Neuronal stem cell (in vitro differentiated cells): ENCODE measurements around the gene SMIM36.

Source experiments
- DNase-seq: peaks from one replicate; pipeline ENCODE4 v3.0.0-alpha.2; 2013; ENCODE audit warnings: low spot score
- H2AFZ ChIP-seq: one replicate; pipeline ENCODE4 v1.6.1; 2013; ENCODE audit warnings: mild to moderate bottlenecking, low read length, inconsistent platforms
- H2AK5ac ChIP-seq: 2 replicates; pipeline ENCODE4 v1.6.1; 2013; ENCODE audit warnings: low read depth, mild to moderate bottlenecking, inconsistent platforms, low read length, moderate library complexity, mixed read lengths
- H2BK120ac ChIP-seq: 2 replicates; pipeline ENCODE4 v1.6.1; 2013; ENCODE audit warnings: low read depth, mild to moderate bottlenecking, inconsistent platforms, low read length, moderate library complexity, mixed read lengths
- H2BK12ac ChIP-seq: one replicate; pipeline ENCODE4 v1.6.1; 2013; ENCODE audit warnings: low read length, inconsistent platforms
- H2BK15ac ChIP-seq: 2 replicates; pipeline ENCODE4 v1.6.1; 2013; ENCODE audit warnings: mild to moderate bottlenecking, low read length, inconsistent platforms, mixed read lengths
- H2BK5ac ChIP-seq: one replicate; pipeline ENCODE4 v1.6.1; 2013; ENCODE audit warnings: inconsistent platforms, mild to moderate bottlenecking, low read length, moderate library complexity
- H3K14ac ChIP-seq: one replicate; pipeline ENCODE4 v1.6.1; 2013; ENCODE audit warnings: low read length, inconsistent platforms
- H3K18ac ChIP-seq: 2 replicates; pipeline ENCODE4 v1.6.1; 2013; ENCODE audit warnings: low read length, inconsistent platforms
- H3K23ac ChIP-seq: 2 replicates; pipeline ENCODE4 v1.6.1; 2013; ENCODE audit warnings: low read depth, mild to moderate bottlenecking, mixed read lengths, low read length, inconsistent platforms; ENCODE audit not compliant: poor library complexity
- H3K27ac ChIP-seq: replicated peaks from 3 replicates; pipeline ENCODE4 v1.5.1; 2013; ENCODE audit warnings: low read length, inconsistent platforms
- H3K27me3 ChIP-seq, 3 experiments: 2 replicates each; pipeline ENCODE4 v1.6.1; 2013; ENCODE audit warnings: low read length in 3 of 3, mild to moderate bottlenecking in 2 of 3, inconsistent platforms in 1 of 3, low read depth in 1 of 3, mixed read lengths in 1 of 3, moderate library complexity in 1 of 3; ENCODE audit not compliant: control insufficient read depth in 3 of 3, insufficient read depth in 3 of 3
- H3K36me3 ChIP-seq, 2 donors: replicated peaks in 1 of 2; 2 replicates each; pipeline ENCODE4 v1.6.1; 2013; ENCODE audit warnings: low read length in 2 of 2; ENCODE audit not compliant: control insufficient read depth in 2 of 2, insufficient read depth in 2 of 2
- H3K4ac ChIP-seq: 2 replicates; pipeline ENCODE4 v1.6.1; 2013; ENCODE audit warnings: inconsistent platforms, mild to moderate bottlenecking, low read length, moderate library complexity
- H3K4me1 ChIP-seq, 2 donors: 1 replicate in 1 of 2; 2 replicates in 1 of 2; pipeline ENCODE4 v1.6.1; 2013; ENCODE audit warnings: low read length in 2 of 2, low read depth in 1 of 2; ENCODE audit not compliant: control insufficient read depth in 2 of 2, insufficient read depth in 1 of 2
- H3K4me2 ChIP-seq: one replicate; pipeline ENCODE4 v1.6.1; 2013; ENCODE audit warnings: mild to moderate bottlenecking, low read length, inconsistent platforms; ENCODE audit not compliant: insufficient read depth, poor library complexity, severe bottlenecking
- H3K4me3 ChIP-seq, 2 donors: 2 replicates each; pipeline ENCODE4 v1.5.1; 2013; ENCODE audit warnings: low read length in 2 of 2, mild to moderate bottlenecking in 2 of 2, inconsistent platforms in 1 of 2, moderate library complexity in 1 of 2
- H3K79me1 ChIP-seq: one replicate; pipeline ENCODE4 v1.6.1; 2013; ENCODE audit warnings: low read depth, mild to moderate bottlenecking, inconsistent platforms, low read length, moderate library complexity
- H3K9ac ChIP-seq: one replicate; pipeline ENCODE4 v1.6.1; 2013; ENCODE audit warnings: mild to moderate bottlenecking, low read depth, low read length, inconsistent platforms; ENCODE audit not compliant: poor library complexity
- H3K9me3 ChIP-seq, 2 donors: replicated peaks in 1 of 2; 2 replicates each; pipeline versions ENCODE3 to v1.6.1; 2013; ENCODE audit warnings: low read length in 2 of 2, mild to moderate bottlenecking in 2 of 2, inconsistent platforms in 1 of 2, low read depth in 1 of 2, mixed read lengths in 1 of 2, moderate library complexity in 1 of 2; ENCODE audit not compliant: control insufficient read depth in 2 of 2, insufficient read depth in 1 of 2
- H4K8ac ChIP-seq: one replicate; pipeline ENCODE4 v1.6.1; 2013; ENCODE audit warnings: low read depth, mild to moderate bottlenecking, inconsistent platforms, low read length, moderate library complexity
- H4K91ac ChIP-seq: one replicate; pipeline ENCODE4 v1.6.1; 2013; ENCODE audit warnings: low read length, low read depth, mild to moderate bottlenecking, inconsistent platforms; ENCODE audit not compliant: poor library complexity
- WGBS, 2 donors: extraction: QIAGEN DNeasy Blood & Tissue Kit; methylation state at CpG; one replicate each; pipeline ENCODE4 v1.1.7; 2013; ENCODE audit warnings: missing lambda C conversion rate in 2 of 2, mixed read lengths in 1 of 2; ENCODE audit not compliant: insufficient read length in 2 of 2, insufficient replicate concordance in 1 of 2; ENCODE audit errors: extremely low coverage in 2 of 2; 5-methylcytosine and 5-hydroxymethylcytosine counted together

Gene SMIM36

GRCh38 chr17:55462711-55463110 lies 48.5 kb downstream of the SMIM36 start:
- H2AK5ac ChIP-seq = no peak overlapping the region
- H2BK120ac ChIP-seq = no peak overlapping the region
- H3K4me1 ChIP-seq = peaks cover 0 to 4% of the 10 kb centered on the region in 2 donors
- H2BK15ac ChIP-seq = no peak overlapping the region
- no peak overlapping the region for H4K8ac ChIP-seq
- H2BK12ac ChIP-seq = no peak overlapping the region
- H3K18ac ChIP-seq = no peak overlapping the region
- H3K4me2 ChIP-seq = no peak overlapping the region
- no peak overlapping the region for H3K9ac ChIP-seq
- no peak for DNase-seq
- H2BK5ac ChIP-seq = no peak overlapping the region
- H2AFZ ChIP-seq = no peak overlapping the region
- H3K27ac ChIP-seq = no peak overlapping the region
- H3K79me1 ChIP-seq = no peaks in the 10 kb centered on the region
- H3K4ac ChIP-seq = no peak overlapping the region
- no peak overlapping the region for H3K4me3 ChIP-seq
- H4K91ac ChIP-seq = no peak overlapping the region
- H3K9me3 ChIP-seq = peaks cover 0 to 1% of the 10 kb centered on the region in 2 donors
- H3K36me3 ChIP-seq = no peaks in the 10 kb centered on the region
- H3K27me3 ChIP-seq = no peaks in the 10 kb centered on the region
- no peak overlapping the region for H3K14ac ChIP-seq
- H3K23ac ChIP-seq = no peak overlapping the region

GRCh38 chr17:55462234-55462633 lies 49.0 kb downstream of the SMIM36 start:
- Histone ChIP-seq H3K27ac (no peak overlapping the region), H3K18ac (no peak overlapping the region), H3K79me1 (no peaks in the 10 kb centered on the region), H2AK5ac (no peak overlapping the region), H3K23ac (no peak overlapping the region), H3K4ac (no peak overlapping the region), H3K4me2 (no peak overlapping the region), H2BK5ac (no peak overlapping the region), H3K4me1 (peaks cover 0 to 4% of the 10 kb centered on the region in 2 donors), H4K8ac (no peak overlapping the region), H3K9ac (no peak overlapping the region), H2BK120ac (no peak overlapping the region), H3K14ac (no peak overlapping the region), H4K91ac (no peak overlapping the region), H3K9me3 (no peaks in the 10 kb centered on the region), H2BK12ac (no peak overlapping the region), H3K36me3 (no peaks in the 10 kb centered on the region), H3K27me3 (no peaks in the 10 kb centered on the region), H2AFZ (no peak overlapping the region), H3K4me3 (no peak overlapping the region), H2BK15ac (no peak overlapping the region)
- WGBS, 2 donors = no CpG with 5 or more reads among the region's 1 CpG
- DNase-seq = no peak

GRCh38 chr17:55458978-55459377 lies 52.3 kb downstream of the SMIM36 start:
- Histone ChIP-seq H3K79me1 (no peaks in the 10 kb centered on the region), H3K9me3 (no peaks in the 10 kb centered on the region), H3K14ac (no peak overlapping the region), H3K4me2 (no peak overlapping the region), H2AFZ (no peak overlapping the region), H2BK5ac (no peak overlapping the region), H3K4me3 (no peak overlapping the region), H3K27ac (no peak overlapping the region), H2BK15ac (no peak overlapping the region), H2AK5ac (no peak overlapping the region), H3K4me1 (no peaks in the 10 kb centered on the region), H2BK120ac (no peak overlapping the region), H3K9ac (no peak overlapping the region), H3K23ac (no peak overlapping the region), H3K4ac (no peak overlapping the region), H4K8ac (no peak overlapping the region), H4K91ac (no peak overlapping the region), H2BK12ac (no peak overlapping the region), H3K18ac (peak overlapping the region; percentile 51), H3K36me3 (no peaks in the 10 kb centered on the region), H3K27me3 (no peaks in the 10 kb centered on the region)
- no peak for DNase-seq
- no CpG with 5 or more reads among the region's 7 CpGs for WGBS, 2 donors

- Histone ChIP-seq H2BK12ac (no peak overlapping the region), H3K4me2 (no peak overlapping the region), H2AK5ac (no peak overlapping the region), H2BK120ac (no peak overlapping the region), H3K27ac (no peak overlapping the region), H2BK5ac (no peak overlapping the region), H3K79me1 (no peaks in the 10 kb centered on the region), H4K8ac (no peak overlapping the region), H3K36me3 (no peaks in the 10 kb centered on the region), H3K4ac (no peak overlapping the region), H3K27me3 (no peaks in the 10 kb centered on the region), H3K4me1 (peaks cover 0 to 2% of the 10 kb centered on the region in 2 donors), H2AFZ (no peak overlapping the region), H2BK15ac (peak overlapping the region; percentile 1), H3K4me3 (no peak overlapping the region), H3K23ac (no peak overlapping the region), H4K91ac (no peak overlapping the region), H3K14ac (no peak overlapping the region), H3K18ac (peak overlapping the region; percentile 9), H3K9me3 (no peaks in the 10 kb centered on the region), H3K9ac (no peak overlapping the region)
- WGBS, 2 donors = no CpG with 5 or more reads among the region's 22 CpGs
- DNase-seq = no peak
These were observed 52.9 kb downstream of the SMIM36 start for GRCh38 chr17:55458287-55458900.
